Nasal cavity respiratory epithelium epithelial cell of viscerocranial mucosa (primary cell): ENCODE data around the gene WASL. TPM values are rescaled to one million over a fixed set of nuclear protein-coding genes. Genes with fewer than 3 reads are reported as not detected.

Experiments
- total RNA-seq: library from RNA; depleted of rRNA; stranded (reverse); fragments of >200 nt; gene quantifications from 2 replicates; pipeline ENCODE4 v1.2.3, GENCODE V29; 2014

Gene WASL
- 33.2 and 51.1 TPM in 2 replicates for total RNA-seq

DNA sequence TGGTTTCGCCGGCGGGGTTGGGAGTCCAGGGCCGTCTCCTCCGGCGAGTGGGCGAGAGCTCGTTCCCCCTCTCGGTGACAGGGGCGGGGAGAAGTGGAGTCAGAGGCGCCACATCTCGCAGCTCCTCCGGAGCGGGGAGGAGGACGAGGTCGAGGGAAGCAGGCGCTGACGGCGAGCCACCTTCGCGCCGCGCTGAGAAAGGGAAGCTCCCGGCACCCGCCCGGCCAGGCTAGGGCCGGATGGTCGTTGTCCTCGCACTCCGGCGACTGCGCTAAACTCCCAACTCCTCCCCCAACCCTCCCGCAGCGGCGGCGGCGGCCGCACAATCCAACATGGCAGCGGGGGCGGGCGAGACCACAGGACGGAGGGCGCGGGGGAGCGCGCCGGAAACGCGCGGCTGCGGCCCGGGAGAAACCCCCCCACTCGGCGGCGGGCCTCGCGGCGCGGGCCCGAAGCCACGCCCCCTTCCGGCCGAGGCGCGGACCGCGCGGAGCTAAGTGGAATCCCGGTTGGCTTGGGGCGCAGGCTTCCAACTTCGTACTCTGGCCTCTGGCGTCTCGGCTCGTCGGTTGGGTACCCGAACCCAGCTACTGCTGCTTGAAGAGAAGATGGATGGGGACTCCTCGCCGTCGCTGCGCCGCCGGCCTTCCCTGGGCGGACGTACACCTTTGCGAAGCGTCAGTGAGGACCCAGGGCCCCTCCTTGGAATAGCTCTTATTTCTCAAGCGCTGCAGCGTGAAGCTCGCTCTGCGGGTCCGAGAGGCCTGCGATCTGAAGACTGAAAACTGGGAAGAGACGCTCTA lies at the start of gene WASL:
Gene WASL, minus strand, starts transcription at position 270 of the 803 bp plus-strand sequence. Its CDS starts 269 bp downstream, at position 1.

DNA sequence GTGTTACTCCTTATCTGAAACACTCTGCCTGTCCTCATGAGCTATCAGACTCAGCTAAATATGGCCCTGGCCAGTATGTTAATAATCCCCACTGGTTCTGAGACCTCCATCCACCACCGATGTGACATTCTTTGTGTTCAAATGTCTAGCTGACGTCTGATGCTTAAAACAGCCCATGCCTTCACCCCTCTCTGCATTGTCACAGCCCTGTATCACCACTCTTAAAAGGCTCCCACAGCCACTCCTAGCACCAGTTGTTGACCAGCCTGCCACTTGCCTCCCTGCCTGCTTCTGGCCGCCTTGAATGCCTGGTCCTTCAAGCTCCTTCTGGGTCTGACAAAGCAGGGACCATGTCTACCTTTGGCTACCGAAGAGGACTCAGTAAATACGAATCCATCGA lies 93.2 kb downstream of the WASL start, which contains the start of gene LMOD2:
Gene LMOD2, plus strand, starts transcription at position 253 of the 400 bp plus-strand sequence. Its CDS starts 98 bp downstream, at position 351.

Other genes with a start within 250 kb of the WASL start
- gene IQUB, start 214.4 kb downstream of the WASL start, total RNA-seq: under 0.01 and 0.21 TPM in 2 replicates
- gene NDUFA5, start 191.2 kb downstream of the WASL start, total RNA-seq: 30.8 and 46.5 TPM in 2 replicates
- gene ASB15, start 147.2 kb downstream of the WASL start, total RNA-seq: not detected in 2 replicates
- not detected in 2 replicates for gene LMOD2, start 93.1 kb downstream of the WASL start, total RNA-seq
- under 0.01 and 0.14 TPM in 2 replicates for gene HYAL4, start 96.2 kb upstream of the WASL start, total RNA-seq
- gene SPAM1, start 176.2 kb upstream of the WASL start, total RNA-seq: not detected in 2 replicates